Effector CD8-positive, alpha-beta T cell (primary cell): ENCODE measurements around the gene TRIM46.
"Not testable (repeated sequence)": the region's sequence is repeated elsewhere in the genome, so short reads cannot be mapped to it uniquely, and the experiment has no call there.

Source experiments
- DNase-seq: peaks from one replicate; lab custom pipeline; 2025; lab: John Stamatoyannopoulos, UW

The TRIM46 gene

GRCh38 chr1:155186067-155186793, 12.6 kb downstream of the TRIM46 start:
- no peak for DNase-seq

GRCh38 chr1:155186794-155187455, 13.3 kb downstream of the TRIM46 start:
- DNase-seq, result no peak

- DNase-seq, result no peak
Measured at GRCh38 chr1:155187456-155187891, 13.8 kb downstream of the TRIM46 start.

GRCh38 chr1:155188268-155188667, 14.6 kb downstream of the TRIM46 start:
- DNase-seq, result no peak

- DNase-seq, result not testable (repeated sequence)
Measured at GRCh38 chr1:155189926-155190325, 16.3 kb downstream of the TRIM46 start.

GRCh38 chr1:155191904-155192303, 18.3 kb downstream of the TRIM46 start:
- DNase-seq, result no peak

- DNase-seq, result no peak
Measured at GRCh38 chr1:155192346-155193274, 19.0 kb downstream of the TRIM46 start.

GRCh38 chr1:155193275-155193990, 19.8 kb downstream of the TRIM46 start:
- DNase-seq, result peak; percentile 44

GRCh38 chr1:155193991-155194240, 20.3 kb downstream of the TRIM46 start:
- not testable (repeated sequence) for DNase-seq

GRCh38 chr1:155195201-155196102, 21.8 kb downstream of the TRIM46 start:
- no peak for DNase-seq

GRCh38 chr1:155196103-155196892, 22.6 kb downstream of the TRIM46 start:
- no peak for DNase-seq

GRCh38 chr1:155196893-155197638, 23.4 kb downstream of the TRIM46 start:
- DNase-seq, result no peak

- DNase-seq, result no peak
Measured at GRCh38 chr1:155197901-155198546, 24.4 kb downstream of the TRIM46 start.

- DNase-seq, result no peak
Measured at GRCh38 chr1:155198547-155198906, 24.9 kb downstream of the TRIM46 start.

GRCh38 chr1:155199792-155200191, 26.1 kb downstream of the TRIM46 start:
- no peak for DNase-seq

GRCh38 chr1:155200920-155201319, 27.3 kb downstream of the TRIM46 start:
- no peak for DNase-seq

- DNase-seq, result no peak
Measured at GRCh38 chr1:155202198-155202597, 28.5 kb downstream of the TRIM46 start.

- DNase-seq, result no peak
Measured at GRCh38 chr1:155202731-155203515, 29.3 kb downstream of the TRIM46 start.
